NCI-H345 treated with DMSO at 0.1 percent for 48 hours (cell line): ENCODE measurements around the gene TRIM24.
"Not testable (repeated sequence)": the region's sequence is repeated elsewhere in the genome, so short reads cannot be mapped to it uniquely, and the experiment has no call there.

ENCODE experiments used
- DNase-seq: peaks from one replicate; lab custom pipeline; 2025; ENCODE audit not compliant: unreplicated experiment; lab: John Stamatoyannopoulos, UW

TRIM24 gene

GRCh38 chr7:138536833-138537232 is 76.8 kb downstream of the TRIM24 start:
- not testable (repeated sequence) for DNase-seq

DNA sequence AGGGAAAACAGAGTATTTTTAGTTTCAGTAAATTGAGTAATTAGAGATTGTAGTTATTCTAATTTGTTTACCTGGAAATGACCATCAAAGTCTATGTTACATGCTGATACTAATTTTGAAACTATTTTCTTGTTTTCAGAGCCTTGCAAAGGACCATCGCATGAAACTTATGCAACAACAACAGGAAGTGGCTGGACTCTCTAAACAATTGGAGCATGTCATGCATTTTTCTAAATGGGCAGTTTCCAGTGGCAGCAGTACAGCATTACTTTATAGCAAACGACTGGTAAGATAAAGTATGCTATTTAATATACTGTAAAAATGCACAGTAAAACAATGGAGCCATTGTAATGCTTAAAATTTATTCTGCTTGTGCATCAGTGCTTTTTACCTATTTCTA is 78.5 kb downstream of the TRIM24 start:
- DNase-seq: no peak

GRCh38 chr7:138538997-138539644 is 79.1 kb downstream of the TRIM24 start:
- DNase-seq: no peak

DNA sequence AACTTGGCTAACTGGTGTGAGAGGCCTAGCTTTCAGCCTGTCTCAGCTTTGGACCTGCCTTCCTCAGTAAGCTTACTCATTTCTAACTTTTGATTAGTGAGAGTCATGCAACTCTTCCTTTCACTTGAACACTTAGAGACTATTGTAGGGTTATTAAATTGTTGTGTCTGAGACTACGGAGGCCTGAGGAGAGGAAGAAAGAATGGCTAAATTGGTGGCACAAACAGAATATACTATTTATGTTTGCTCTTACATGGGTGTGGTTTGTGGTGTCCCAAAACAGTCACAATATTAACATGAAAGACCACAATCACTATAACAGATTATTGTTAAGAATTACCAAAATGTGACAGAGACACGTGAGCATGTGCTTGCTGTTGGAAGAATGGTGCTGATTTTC is 82.1 kb downstream of the TRIM24 start:
- no peak for DNase-seq

DNA sequence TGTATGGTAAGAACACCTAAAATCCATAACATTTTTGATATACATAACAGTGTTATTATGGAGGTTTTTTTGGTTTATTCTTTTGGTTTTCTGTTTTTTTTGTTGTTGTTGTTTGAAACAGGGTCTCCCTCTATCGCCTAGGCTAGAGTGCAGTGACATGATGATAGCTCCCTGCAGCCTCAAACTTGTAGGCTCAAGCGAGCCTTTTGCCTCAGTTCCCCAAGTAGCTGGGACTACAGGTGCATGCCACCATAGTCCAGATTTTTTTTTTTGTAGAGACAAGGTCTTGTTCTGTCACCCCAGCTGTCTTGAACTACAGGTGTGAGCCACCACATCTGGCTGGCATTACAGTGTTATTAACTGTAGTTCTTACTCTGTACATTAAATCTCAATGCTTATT is 83.7 kb downstream of the TRIM24 start:
- DNase-seq: no peak

GRCh38 chr7:138545123-138545522 is 85.1 kb downstream of the TRIM24 start:
- DNase-seq: no peak

DNA sequence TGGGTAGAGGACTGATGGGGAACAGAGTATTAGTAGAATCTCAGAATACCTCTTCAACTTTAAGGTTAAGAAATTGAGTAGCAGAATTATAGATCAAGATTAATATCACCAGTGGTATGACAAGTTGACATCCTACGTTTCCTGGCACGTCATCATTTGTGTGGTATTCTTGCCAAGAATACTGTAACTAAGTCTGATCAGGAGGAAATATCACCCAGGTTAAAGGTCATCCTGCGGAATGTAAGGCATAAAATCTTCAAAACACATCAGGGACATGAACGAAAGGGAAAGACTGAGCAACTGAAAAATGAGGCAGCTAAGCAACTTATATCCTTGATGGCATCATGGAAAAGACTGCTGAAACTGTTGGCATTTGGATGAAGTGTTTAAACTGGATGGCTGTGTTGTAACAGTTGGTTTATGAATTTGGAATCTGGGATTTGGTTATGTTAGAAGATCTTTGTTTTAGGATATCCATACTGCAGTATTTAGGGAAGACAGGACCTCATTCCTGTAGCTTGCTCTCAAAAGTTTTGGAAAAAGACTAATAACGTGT is 86.1 kb downstream of the TRIM24 start:
- DNase-seq: no peak

GRCh38 chr7:138546829-138547228 is 86.8 kb downstream of the TRIM24 start:
- DNase-seq: no peak

DNA sequence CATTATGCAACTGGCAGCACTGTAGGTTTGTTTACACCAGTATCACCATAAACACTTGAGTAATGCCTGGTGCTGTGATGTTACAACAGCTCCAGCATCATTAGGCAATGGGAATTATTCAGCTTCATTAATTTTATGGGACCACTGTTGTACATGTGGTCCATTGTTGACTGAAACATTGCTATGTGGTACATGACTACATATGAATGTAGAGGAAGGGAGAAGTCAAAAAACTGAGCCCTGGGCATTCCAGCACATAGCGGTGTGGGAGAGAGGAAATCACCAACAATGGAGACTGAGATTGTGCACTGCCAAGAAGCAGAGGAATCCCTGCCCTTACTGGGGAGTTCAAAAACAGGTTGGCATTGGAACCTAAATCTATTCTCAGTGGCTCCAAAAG is 89.0 kb downstream of the TRIM24 start:
- no peak for DNase-seq

DNA sequence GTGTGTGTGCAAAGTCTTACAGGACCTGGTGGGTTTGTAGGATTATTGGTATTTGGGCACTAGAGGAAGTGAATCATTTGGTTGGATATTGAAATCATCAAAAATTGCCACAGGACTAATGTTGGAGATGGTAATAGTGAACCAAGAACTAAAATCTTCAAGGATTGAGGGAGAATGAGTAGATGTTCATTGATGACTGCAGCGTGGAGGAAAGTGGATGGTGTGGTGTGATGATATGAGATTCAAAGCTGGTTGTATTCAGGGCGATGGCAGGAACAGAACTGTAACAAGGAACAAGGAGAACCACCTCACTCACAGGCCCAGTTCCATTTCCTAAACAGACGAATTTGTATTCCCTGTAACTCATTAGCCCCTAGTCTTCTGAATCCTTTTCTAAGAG is 90.3 kb downstream of the TRIM24 start:
- no peak for DNase-seq

GRCh38 chr7:138551102-138551501 is 91.0 kb downstream of the TRIM24 start:
- DNase-seq: no peak

- DNase-seq: no peak
These were observed 93.7 kb downstream of the TRIM24 start for GRCh38 chr7:138553805-138554204.

- DNase-seq: no peak
These were observed 94.6 kb downstream of the TRIM24 start for GRCh38 chr7:138554674-138555073.

DNA sequence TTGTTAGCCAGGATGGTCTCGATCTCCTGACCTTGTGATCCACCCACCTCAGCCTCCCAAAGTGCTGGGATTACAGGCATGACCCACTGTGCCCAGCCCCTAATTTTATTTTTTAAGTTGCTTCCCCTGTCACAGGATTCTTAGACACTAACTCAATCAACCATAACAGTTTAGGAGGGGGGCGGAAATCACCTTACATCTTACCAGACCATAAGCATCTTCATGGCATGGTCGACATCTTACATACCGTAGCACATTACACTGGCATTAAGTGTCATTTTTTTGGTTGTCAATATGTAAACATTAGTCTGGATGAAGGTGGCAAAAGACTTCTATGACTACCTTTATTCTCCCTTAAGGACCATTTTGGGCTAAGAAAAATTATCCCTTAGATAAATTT is 95.6 kb downstream of the TRIM24 start:
- DNase-seq: no peak

GRCh38 chr7:138556771-138557484 is 96.9 kb downstream of the TRIM24 start:
- no peak for DNase-seq

GRCh38 chr7:138559448-138559847 is 99.4 kb downstream of the TRIM24 start:
- DNase-seq: no peak

- no peak for DNase-seq
These were observed 103.7 kb downstream of the TRIM24 start for GRCh38 chr7:138563808-138564207.

- DNase-seq: no peak
These were observed 104.3 kb downstream of the TRIM24 start for GRCh38 chr7:138564365-138564764.

- no peak for DNase-seq
These were observed 105.0 kb downstream of the TRIM24 start for GRCh38 chr7:138565071-138565450.

- no peak for DNase-seq
These were observed 105.5 kb downstream of the TRIM24 start for GRCh38 chr7:138565451-138566114.

GRCh38 chr7:138568655-138569054 is 108.6 kb downstream of the TRIM24 start:
- no peak for DNase-seq

DNA sequence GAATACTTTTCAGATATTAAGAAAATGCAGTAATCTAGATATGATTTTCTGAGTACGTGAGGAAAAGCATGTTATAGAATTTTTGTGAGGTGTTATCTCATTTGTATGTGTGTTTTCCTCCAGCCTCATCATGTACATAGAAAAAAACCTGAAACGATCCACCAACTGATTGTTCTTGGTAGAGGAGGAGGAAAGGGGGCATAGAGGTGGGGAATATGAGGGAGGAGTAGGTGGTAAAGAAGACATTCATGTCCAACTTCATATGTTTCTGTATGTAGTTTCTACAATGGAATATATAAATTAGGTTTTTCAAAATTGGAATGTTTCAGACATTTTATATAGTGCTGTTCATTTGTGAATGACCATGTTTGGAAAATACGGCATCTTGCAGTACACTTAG is 109.4 kb downstream of the TRIM24 start:
- DNase-seq: no peak
